VCaP (cell line): ENCODE results near the gene XRN2.
"Not testable (repeated sequence)": the region's sequence is repeated elsewhere in the genome, so short reads cannot be mapped to it uniquely, and the experiment has no call there.

Source experiments
- H3K27ac ChIP-seq: fragments of 450-650 bp; 2 replicates; pipeline ENCODE4 v1.5.1; 2017
- CTCF ChIP-seq: fragments of 450-650 bp; conservative IDR thresholded peaks from 2 replicates; pipeline ENCODE4 v1.5.1; 2017; ENCODE audit warnings: mild to moderate bottlenecking, moderate library complexity

XRN2 gene

GRCh38 chr20:21399005-21399475, 95.9 kb downstream of the XRN2 start:
- H3K27ac ChIP-seq: no peak overlapping the region
- TF ChIP-seq CTCF: no peak

GRCh38 chr20:21411725-21412124, 108.6 kb downstream of the XRN2 start:
- H3K27ac ChIP-seq: no peak overlapping the region
- TF ChIP-seq CTCF: no peak

- H3K27ac ChIP-seq: not testable (repeated sequence)
Measured at GRCh38 chr20:21413996-21414395, 110.9 kb downstream of the XRN2 start.

- H3K27ac ChIP-seq: not testable (repeated sequence)
Measured at GRCh38 chr20:21419147-21419546, 116.0 kb downstream of the XRN2 start.

GRCh38 chr20:21421601-21422236, 118.6 kb downstream of the XRN2 start:
- no peak for TF ChIP-seq CTCF
- H3K27ac ChIP-seq: no peak overlapping the region

GRCh38 chr20:21423712-21424111, 120.6 kb downstream of the XRN2 start:
- H3K27ac ChIP-seq: not testable (repeated sequence)

GRCh38 chr20:21424846-21425245, 121.7 kb downstream of the XRN2 start:
- no peak overlapping the region for H3K27ac ChIP-seq
- no peak for TF ChIP-seq CTCF

GRCh38 chr20:21430020-21430419, 126.9 kb downstream of the XRN2 start:
- TF ChIP-seq CTCF: no peak
- no peak overlapping the region for H3K27ac ChIP-seq

- H3K27ac ChIP-seq: no peak overlapping the region
- TF ChIP-seq CTCF: no peak
Measured at GRCh38 chr20:21432911-21433310, 129.8 kb downstream of the XRN2 start.
